ENCODE results near the gene PNPLA7.

The PNPLA7 gene

GRCh38 chr9:137435980-137436760, 114.0 kb downstream of the PNPLA7 start:
- Histone ChIP-seq H3K36me3 (ENCODE audit: low read depth) (no peaks in the 10 kb centered on the region), H3K27me3 (ENCODE audit: insufficient read depth, poor library complexity, severe bottlenecking) (no peaks in the 10 kb centered on the region), H3K4me1 (ENCODE audit: insufficient read depth, poor library complexity, severe bottlenecking) (peaks cover 10% of the 10 kb centered on the region), H3K9me3 (ENCODE audit: severe bottlenecking) (no peaks in the 10 kb centered on the region), H3K27ac (ENCODE audit: poor library complexity, severe bottlenecking) (no peak overlapping the region), H3K4me3 (ENCODE audit: severe bottlenecking) (no peak overlapping the region)
- TF ChIP-seq CTCF (IDR thresholded peaks at IDR 0.05; ENCODE audit: poor library complexity, severe bottlenecking), result no peak
- peak; percentile 89 for ATAC-seq (ENCODE audit: low read depth)
- peak; percentile 86 for DNase-seq (ENCODE audit: low spot score)

- Histone ChIP-seq H3K4me3 (ENCODE audit: severe bottlenecking) (no peak overlapping the region), H3K27ac (ENCODE audit: poor library complexity, severe bottlenecking) (no peak overlapping the region), H3K9me3 (ENCODE audit: severe bottlenecking) (no peaks in the 10 kb centered on the region), H3K36me3 (ENCODE audit: low read depth) (no peaks in the 10 kb centered on the region), H3K27me3 (ENCODE audit: insufficient read depth, poor library complexity, severe bottlenecking) (no peaks in the 10 kb centered on the region), H3K4me1 (ENCODE audit: insufficient read depth, poor library complexity, severe bottlenecking) (peaks cover 10% of the 10 kb centered on the region)
- ATAC-seq (ENCODE audit: low read depth), result no peak
- TF ChIP-seq CTCF (IDR thresholded peaks at IDR 0.05; ENCODE audit: poor library complexity, severe bottlenecking), result no peak
- DNase-seq (ENCODE audit: low spot score), result peak; percentile 52
Measured at GRCh38 chr9:137435381-137435891, 114.8 kb downstream of the PNPLA7 start.

- no peaks in the 10 kb centered on the region for H3K36me3 ChIP-seq (ENCODE audit: low read depth)
- peaks cover 10% of the 10 kb centered on the region for H3K4me1 ChIP-seq (ENCODE audit: insufficient read depth, poor library complexity, severe bottlenecking)
- H3K27me3 ChIP-seq (ENCODE audit: insufficient read depth, poor library complexity, severe bottlenecking), result no peaks in the 10 kb centered on the region
- TF ChIP-seq CTCF (IDR thresholded peaks at IDR 0.05; ENCODE audit: poor library complexity, severe bottlenecking), result no peak
- H3K4me3 ChIP-seq (ENCODE audit: severe bottlenecking), result no peak overlapping the region
- no peak overlapping the region for H3K27ac ChIP-seq (ENCODE audit: poor library complexity, severe bottlenecking)
- DNase-seq (ENCODE audit: low spot score), result peak; percentile 61
- no peak for ATAC-seq (ENCODE audit: low read depth)
- H3K9me3 ChIP-seq (ENCODE audit: severe bottlenecking), result no peaks in the 10 kb centered on the region
Measured at GRCh38 chr9:137434498-137435380, 115.5 kb downstream of the PNPLA7 start.

DNA sequence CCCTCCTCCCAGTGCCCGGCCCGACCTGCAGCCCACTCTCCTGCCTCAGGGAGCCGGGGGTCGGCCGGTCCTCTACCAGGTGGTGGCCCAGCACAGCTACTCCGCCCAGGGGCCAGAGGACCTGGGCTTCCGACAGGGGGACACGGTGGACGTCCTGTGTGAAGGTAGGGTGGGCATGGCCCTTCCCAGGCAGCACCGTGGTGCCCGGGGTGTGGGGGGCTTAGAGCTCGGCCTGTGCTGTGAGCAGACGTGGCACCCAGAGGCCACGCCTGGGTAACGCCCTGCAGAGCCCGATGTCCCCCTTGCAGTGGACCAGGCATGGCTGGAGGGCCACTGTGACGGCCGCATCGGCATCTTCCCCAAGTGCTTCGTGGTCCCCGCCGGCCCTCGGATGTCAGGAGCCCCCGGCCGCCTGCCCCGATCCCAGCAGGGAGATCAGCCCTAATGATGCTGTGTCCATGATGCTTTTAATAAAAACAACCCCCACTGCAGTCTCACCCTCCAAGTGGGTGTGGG, 116.2 kb downstream of the PNPLA7 start:
- TF ChIP-seq CTCF (IDR thresholded peaks at IDR 0.05; ENCODE audit: poor library complexity, severe bottlenecking), result no peak
- ATAC-seq (ENCODE audit: low read depth), result no peak

More for the DNA sequence above, 116.2 kb downstream of the PNPLA7 start:
- Histone ChIP-seq H3K27me3 (ENCODE audit: insufficient read depth, poor library complexity, severe bottlenecking) (no peaks in the 10 kb centered on the region), H3K4me3 (ENCODE audit: severe bottlenecking) (no peak overlapping the region), H3K4me1 (ENCODE audit: insufficient read depth, poor library complexity, severe bottlenecking) (peaks cover 10% of the 10 kb centered on the region), H3K9me3 (ENCODE audit: severe bottlenecking) (no peaks in the 10 kb centered on the region), H3K36me3 (ENCODE audit: low read depth) (no peaks in the 10 kb centered on the region), H3K27ac (ENCODE audit: poor library complexity, severe bottlenecking) (no peak overlapping the region)
- no peak for DNase-seq (ENCODE audit: low spot score)
